H9 (cell line): ENCODE data around the gene ZNF618. TPM values are rescaled to one million over a fixed set of nuclear protein-coding genes. Genes with fewer than 3 reads are reported as not detected.
A peak's percentile ranks its signal among the peaks of the same experiment; 100 is the strongest.

Experiments
- DNase-seq: peaks from one replicate; pipeline ENCODE4 v3.0.0-alpha.2; 2017
- H2AFZ ChIP-seq: one replicate; pipeline ENCODE4 v1.6.1; 2013; ENCODE audit warnings: mild to moderate bottlenecking, low read length, control low read depth, moderate library complexity
- H2AK5ac ChIP-seq: 2 replicates; pipeline ENCODE4 v1.6.1; 2013; ENCODE audit warnings: low read length, control low read depth, mixed read lengths; ENCODE audit not compliant: insufficient read length
- H2BK120ac ChIP-seq: one replicate; pipeline ENCODE4 v1.6.1; 2013; ENCODE audit warnings: low read depth, mild to moderate bottlenecking, low read length, control low read depth, inconsistent platforms; ENCODE audit not compliant: poor library complexity, severe bottlenecking
- H2BK12ac ChIP-seq: 2 replicates; pipeline ENCODE4 v1.6.1; 2013; ENCODE audit warnings: low read length, control low read depth, mixed read lengths, low read depth; ENCODE audit not compliant: insufficient read length
- H2BK15ac ChIP-seq: 2 replicates; pipeline ENCODE4 v1.6.1; 2013; ENCODE audit warnings: low read depth, low read length, control low read depth
- H2BK20ac ChIP-seq: one replicate; pipeline ENCODE4 v1.6.1; 2013; ENCODE audit warnings: low read depth, mild to moderate bottlenecking, low read length, control low read depth, inconsistent platforms; ENCODE audit not compliant: poor library complexity, severe bottlenecking
- H2BK5ac ChIP-seq: 2 replicates; pipeline ENCODE4 v1.6.1; 2013; ENCODE audit warnings: low read length, control low read depth, mixed read lengths; ENCODE audit not compliant: insufficient read length
- H3K14ac ChIP-seq: 2 replicates; pipeline ENCODE4 v1.6.1; 2013; ENCODE audit warnings: low read length, control low read depth; ENCODE audit not compliant: insufficient read depth
- H3K18ac ChIP-seq: 2 replicates; pipeline ENCODE4 v1.6.1; 2013; ENCODE audit warnings: low read depth, mild to moderate bottlenecking, mixed read lengths, low read length, control low read depth; ENCODE audit not compliant: insufficient read length
- H3K23ac ChIP-seq: 2 replicates; pipeline ENCODE4 v1.6.1; 2013; ENCODE audit warnings: low read length, control low read depth, mixed read lengths, low read depth; ENCODE audit not compliant: insufficient read length
- H3K23me2 ChIP-seq: 2 replicates; pipeline ENCODE4 v1.6.1; 2013; ENCODE audit warnings: low read depth, mild to moderate bottlenecking, mixed read lengths, low read length, control low read depth; ENCODE audit not compliant: insufficient read length, poor library complexity, severe bottlenecking
- H3K27ac ChIP-seq: 2 replicates; pipeline ENCODE4 v1.5.1; 2013; ENCODE audit warnings: low read length, control low read depth, mixed read lengths, low read depth; ENCODE audit not compliant: insufficient read length
- H3K27me3 ChIP-seq: 2 replicates; pipeline ENCODE4 v1.6.1; 2013; ENCODE audit warnings: low read length, control low read depth, inconsistent platforms; ENCODE audit not compliant: insufficient read depth
- H3K4ac ChIP-seq: 2 replicates; pipeline ENCODE4 v1.6.1; 2013; ENCODE audit warnings: low read depth, mild to moderate bottlenecking, control low read depth, inconsistent platforms, low read length, moderate library complexity
- H3K4me1 ChIP-seq: 2 replicates; pipeline ENCODE4 v1.6.1; 2013; ENCODE audit warnings: low read length, control low read depth, inconsistent platforms; ENCODE audit not compliant: insufficient read depth
- H3K4me2 ChIP-seq: 2 replicates; pipeline ENCODE4 v1.6.1; 2013; ENCODE audit warnings: low read length, control low read depth, mixed read lengths; ENCODE audit not compliant: insufficient read length, insufficient read depth
- H3K56ac ChIP-seq: 2 replicates; pipeline ENCODE4 v1.6.1; 2013; ENCODE audit warnings: low read depth, mild to moderate bottlenecking, mixed read lengths, low read length, control low read depth; ENCODE audit not compliant: insufficient read length
- H3K79me1 ChIP-seq: 2 replicates; pipeline ENCODE4 v1.6.1; 2013; ENCODE audit warnings: low read depth, mild to moderate bottlenecking, moderate library complexity, low read length, control low read depth, inconsistent platforms; ENCODE audit not compliant: insufficient read depth, poor library complexity, severe bottlenecking
- H3K79me2 ChIP-seq: 2 replicates; pipeline ENCODE4 v1.6.1; 2013; ENCODE audit warnings: low read length, control low read depth, inconsistent platforms; ENCODE audit not compliant: insufficient read depth
- H3K9ac ChIP-seq: 2 replicates; pipeline ENCODE4 v1.6.1; 2013; ENCODE audit warnings: low read length, control low read depth, mixed read lengths; ENCODE audit not compliant: insufficient read length; ENCODE audit errors: extremely low read depth
- H3K9me3 ChIP-seq: one replicate; pipeline ENCODE4 v1.6.1; 2013; ENCODE audit warnings: low read depth, low read length, inconsistent platforms; ENCODE audit not compliant: control insufficient read depth
- H3T11ph ChIP-seq: one replicate; pipeline ENCODE4 v1.6.1; 2013; ENCODE audit warnings: mild to moderate bottlenecking, low read length, control low read depth, inconsistent platforms
- H4K20me1 ChIP-seq: one replicate; pipeline ENCODE4 v1.6.1; 2013; ENCODE audit not compliant: control insufficient read depth, insufficient read length, insufficient read depth
- H4K5ac ChIP-seq: 2 replicates; pipeline ENCODE4 v1.6.1; 2013; ENCODE audit warnings: low read depth, mild to moderate bottlenecking, mixed read lengths, low read length, control low read depth; ENCODE audit not compliant: insufficient read length
- H4K8ac ChIP-seq: replicated peaks from 2 replicates; pipeline ENCODE4 v1.6.1; 2013; ENCODE audit warnings: low read length, control low read depth, mixed read lengths, low read depth; ENCODE audit not compliant: insufficient read length
- H4K91ac ChIP-seq: 2 replicates; pipeline ENCODE4 v1.6.1; 2013; ENCODE audit warnings: low read depth, mild to moderate bottlenecking, moderate library complexity, mixed read lengths, low read length, control low read depth; ENCODE audit not compliant: insufficient read length
- H3K27ac Mint-ChIP-seq, 3 experiments: 2 replicates in 2 of 3; 3 replicates in 1 of 3; pipeline ENCODE4 v1.8.0; 2020 to 2021; ENCODE audit warnings: mixed read lengths in 3 of 3, mild to moderate bottlenecking in 1 of 3, moderate library complexity in 1 of 3
- H3K27me3 Mint-ChIP-seq: 2 replicates; pipeline ENCODE4 v1.8.0; 2021; ENCODE audit warnings: low read depth, mild to moderate bottlenecking, moderate library complexity, mixed read lengths
- H3K36me3 Mint-ChIP-seq, 3 experiments: 2 replicates in 2 of 3; 3 replicates in 1 of 3; pipeline ENCODE4 v1.8.0; 2020 to 2021; ENCODE audit warnings: low read depth in 3 of 3, mixed read lengths in 3 of 3; ENCODE audit not compliant: insufficient read depth in 1 of 3
- H3K4me1 Mint-ChIP-seq, 2 experiments: 2 replicates each; pipeline ENCODE4 v1.8.0; 2020; ENCODE audit warnings: mixed read lengths in 2 of 2
- H3K4me3 Mint-ChIP-seq, 2 experiments: 2 replicates in 1 of 2; 3 replicates in 1 of 2; pipeline ENCODE4 v1.8.0; 2020 to 2021; ENCODE audit warnings: mild to moderate bottlenecking in 2 of 2, mixed read lengths in 2 of 2, moderate library complexity in 1 of 2
- H3K9me3 Mint-ChIP-seq, 2 experiments: 2 replicates in 1 of 2; 3 replicates in 1 of 2; pipeline ENCODE4 v1.8.0; 2020; ENCODE audit warnings: mild to moderate bottlenecking in 2 of 2, mixed read lengths in 2 of 2, moderate library complexity in 1 of 2
- WGBS: extraction: QIAGEN DNeasy Blood & Tissue Kit; methylation state at CpG from one replicate; pipeline ENCODE4 v1.1.7; 2013; ENCODE audit warnings: missing lambda C conversion rate, low lambda C conversion rate, mixed read lengths; ENCODE audit not compliant: insufficient read length; ENCODE audit errors: extremely low coverage; 5-methylcytosine and 5-hydroxymethylcytosine counted together
- total RNA-seq: library from RNA; stranded (reverse); gene quantifications from 2 replicates; pipeline ENCODE4 v1.2.1, GENCODE V29; 2021
- TF ChIP-seq, protein P1 (sequence below): fragments of 200-600 bp; sonication (generic); conservative IDR thresholded peaks from 3 replicates; pipeline ENCODE4 v1.8.0; 2021; ENCODE audit warnings: antibody characterized with exemption, mild to moderate bottlenecking

Gene ZNF618
- total RNA-seq, 1 experiment from 2014 or later, result 13.6 TPM

DNA sequence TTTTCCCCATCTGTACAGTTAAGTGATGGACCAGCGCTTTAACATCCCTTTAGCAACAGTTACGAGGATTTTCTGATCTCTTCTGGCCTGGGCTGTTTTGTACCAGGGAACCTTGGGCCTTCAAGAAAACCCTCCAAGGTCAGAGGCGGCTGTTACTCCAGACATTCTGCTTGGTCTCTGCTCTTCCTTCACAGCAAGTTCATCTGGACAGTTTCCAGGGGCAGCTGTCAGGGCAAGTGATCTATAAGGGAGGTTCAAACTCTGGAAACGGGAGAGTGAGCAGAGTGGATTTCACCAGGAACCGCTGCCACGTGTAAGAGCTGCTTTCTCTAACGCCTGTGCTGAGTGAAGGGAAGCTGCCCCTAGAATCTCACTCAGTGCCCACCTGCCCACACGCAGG is 36.7 kb downstream of the ZNF618 start:
- Histone ChIP-seq H3K79me2 (no peaks in the 10 kb centered on the region; the same call in 1 of the 2 replicates), H3K18ac (no peak overlapping the region), H3K27ac (no peak overlapping the region), H3K56ac (no peak overlapping the region), H3K23me2 (no peaks in the 10 kb centered on the region), H4K5ac (no peak overlapping the region), H3K4me2 (no peak overlapping the region), H3T11ph (no peak overlapping the region), H2AK5ac (no peak overlapping the region), H4K20me1 (no peaks in the 10 kb centered on the region), H2BK5ac (no peak overlapping the region), H3K79me1 (no peaks in the 10 kb centered on the region), H3K9me3 (no peaks in the 10 kb centered on the region), H3K4ac (no peak overlapping the region), H4K8ac (no peak overlapping the region), H3K9ac (no peak overlapping the region), H2BK12ac (no peak overlapping the region), H3K4me1 (peaks cover 2% of the 10 kb centered on the region; the same call in 1 of the 2 replicates), H2BK15ac (no peak overlapping the region), H4K91ac (no peak overlapping the region), H3K23ac (no peak overlapping the region), H3K27me3 (no peaks in the 10 kb centered on the region), H2AFZ (no peak overlapping the region), H2BK20ac (no peak overlapping the region), H3K14ac (no peak overlapping the region), H2BK120ac (no peak overlapping the region)
- H3K9me3 Mint-ChIP-seq, result no peaks in the 10 kb centered on the region
- H3K27ac Mint-ChIP-seq, result peak overlapping the region in 2 of 3 experiments; percentile 53 to 61; a peak in 4 of 7 replicates
- H3K4me3 Mint-ChIP-seq, result no peak overlapping the region
- H3K4me1 Mint-ChIP-seq, result peaks cover 22 to 39% of the 10 kb centered on the region in 2 experiments
- no CpG with 5 or more reads among the region's 8 CpGs for WGBS
- no peaks in the 10 kb centered on the region for H3K36me3 Mint-ChIP-seq
- TF ChIP-seq, protein P1, sequence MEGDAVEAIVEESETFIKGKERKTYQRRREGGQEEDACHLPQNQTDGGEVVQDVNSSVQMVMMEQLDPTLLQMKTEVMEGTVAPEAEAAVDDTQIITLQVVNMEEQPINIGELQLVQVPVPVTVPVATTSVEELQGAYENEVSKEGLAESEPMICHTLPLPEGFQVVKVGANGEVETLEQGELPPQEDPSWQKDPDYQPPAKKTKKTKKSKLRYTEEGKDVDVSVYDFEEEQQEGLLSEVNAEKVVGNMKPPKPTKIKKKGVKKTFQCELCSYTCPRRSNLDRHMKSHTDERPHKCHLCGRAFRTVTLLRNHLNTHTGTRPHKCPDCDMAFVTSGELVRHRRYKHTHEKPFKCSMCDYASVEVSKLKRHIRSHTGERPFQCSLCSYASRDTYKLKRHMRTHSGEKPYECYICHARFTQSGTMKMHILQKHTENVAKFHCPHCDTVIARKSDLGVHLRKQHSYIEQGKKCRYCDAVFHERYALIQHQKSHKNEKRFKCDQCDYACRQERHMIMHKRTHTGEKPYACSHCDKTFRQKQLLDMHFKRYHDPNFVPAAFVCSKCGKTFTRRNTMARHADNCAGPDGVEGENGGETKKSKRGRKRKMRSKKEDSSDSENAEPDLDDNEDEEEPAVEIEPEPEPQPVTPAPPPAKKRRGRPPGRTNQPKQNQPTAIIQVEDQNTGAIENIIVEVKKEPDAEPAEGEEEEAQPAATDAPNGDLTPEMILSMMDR, result no peak
- no peak for DNase-seq
- H3K27me3 Mint-ChIP-seq, result no peaks in the 10 kb centered on the region
